GM18858 (cell line): Measurements from ENCODE around the gene MYCBP.
A peak's percentile ranks its signal among the peaks of the same experiment; 100 is the strongest.
"Not testable (repeated sequence)": the region's sequence is repeated elsewhere in the genome, so short reads cannot be mapped to it uniquely, and the experiment has no call there.

Experiments used
- ATAC-seq: cut with Tn5 transposase; IDR thresholded peaks from one replicate; pipeline ENCODE4 v1.9.1; 2021; ENCODE audit not compliant: unreplicated experiment

Gene MYCBP

GRCh38 chr1:38870996-38871395, 2.2 kb downstream of the MYCBP start:
- ATAC-seq, result no peak

DNA sequence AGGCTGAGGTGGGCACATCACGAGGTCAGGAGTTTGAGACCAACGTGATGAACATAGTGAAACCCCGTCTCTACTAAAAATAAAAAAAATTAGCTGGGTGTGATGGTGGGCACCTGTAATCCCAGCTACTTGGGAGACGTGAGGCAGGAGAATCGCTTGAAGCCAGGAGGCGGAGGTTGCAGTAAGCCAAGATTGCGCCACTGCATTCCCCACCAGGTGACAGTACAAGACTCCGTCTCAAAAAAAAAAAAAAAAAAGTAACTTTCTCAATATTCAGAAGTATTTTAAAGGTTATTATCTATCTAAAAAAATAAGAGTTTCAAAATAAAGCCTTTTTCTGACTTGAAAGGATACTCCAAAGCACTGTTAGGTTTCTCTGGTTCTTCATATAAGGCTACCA, 5.9 kb downstream of the MYCBP start:
- ATAC-seq, result no peak

DNA sequence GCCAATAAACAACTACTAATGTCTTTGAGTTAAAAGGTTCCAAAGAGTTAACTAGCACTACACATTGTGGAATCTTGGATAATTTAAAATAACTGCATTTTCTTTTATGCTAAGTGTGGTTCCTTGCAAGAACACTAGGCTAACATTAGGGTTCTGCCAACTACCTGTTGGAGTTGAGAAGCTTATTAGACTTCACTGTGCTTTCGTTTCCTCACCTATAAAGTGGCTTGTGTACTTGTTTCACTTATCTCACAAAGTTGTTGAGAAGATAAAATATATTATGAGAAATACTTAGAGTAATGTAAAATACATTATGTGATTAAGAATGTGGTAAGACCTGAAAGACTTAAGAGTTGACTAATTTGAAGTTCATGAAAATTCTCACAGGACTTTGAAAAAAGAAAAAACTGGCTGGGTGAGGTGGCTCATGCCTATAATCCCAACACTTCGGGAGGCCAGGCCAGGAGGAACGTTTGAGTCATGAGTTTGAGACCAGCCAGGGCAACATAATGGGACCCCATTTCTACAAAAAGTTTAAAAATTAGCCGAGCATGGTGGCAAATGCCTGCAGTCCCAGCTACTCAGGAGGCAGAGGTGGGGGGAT, 7.9 kb downstream of the MYCBP start:
- no peak for ATAC-seq

DNA sequence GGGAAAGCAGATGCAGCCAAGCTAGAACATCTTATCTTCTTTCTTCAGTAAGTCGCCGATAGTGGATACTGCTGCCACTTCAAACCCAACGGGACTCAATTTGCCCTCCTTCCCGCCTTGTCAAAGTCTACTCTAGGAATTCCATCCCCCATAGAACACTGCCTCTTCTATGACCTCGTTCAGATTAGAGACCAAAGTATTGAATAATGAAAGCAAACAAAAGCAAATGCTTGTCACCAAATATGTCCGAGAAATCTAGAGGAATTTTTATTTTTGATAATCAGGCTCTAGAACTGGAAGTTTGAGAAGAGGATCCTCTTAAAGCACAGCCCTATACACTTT, 12.7 kb downstream of the MYCBP start:
- no peak for ATAC-seq

DNA sequence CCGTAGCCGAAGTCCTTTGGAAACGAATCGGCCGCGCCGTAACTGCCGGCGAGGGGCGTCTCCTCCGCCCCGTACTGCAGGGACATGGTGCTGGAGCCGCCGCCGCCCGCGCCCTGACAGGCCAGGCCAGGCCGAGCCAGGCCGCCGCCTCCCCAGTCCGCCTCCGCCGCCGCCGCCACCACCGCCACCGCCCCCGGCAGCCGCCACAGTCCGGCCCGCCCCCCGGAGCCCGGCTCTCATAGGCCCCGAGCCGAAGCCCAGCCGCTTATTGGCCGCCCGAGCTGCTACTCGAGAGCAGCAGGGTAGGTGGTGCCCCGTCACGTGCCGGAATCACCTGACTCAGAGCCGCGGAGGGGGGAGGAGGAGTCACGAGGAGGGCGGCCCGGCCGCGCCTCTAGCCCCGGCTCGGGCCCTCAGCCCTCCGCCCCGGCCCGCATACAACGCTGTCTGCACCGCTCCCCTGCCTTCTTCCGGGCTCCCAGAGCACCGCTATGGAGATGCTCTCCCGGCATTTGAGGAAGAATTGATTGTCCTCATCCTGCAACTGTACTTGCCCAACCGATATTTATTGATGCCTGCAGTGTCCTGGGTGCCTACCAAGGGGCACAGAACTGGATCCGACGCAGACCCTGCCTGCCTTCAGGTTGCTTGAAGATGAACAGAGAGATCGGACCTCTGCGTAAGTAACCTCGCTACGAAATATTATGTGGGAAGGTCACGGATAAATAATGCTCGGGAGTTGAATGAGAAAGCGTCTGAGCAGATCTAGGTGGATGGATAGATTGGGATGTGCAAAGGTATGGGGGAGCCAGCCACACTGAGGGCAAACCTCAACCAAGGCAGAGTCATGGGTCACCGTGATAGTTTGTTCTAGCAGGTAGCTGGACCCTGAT, 13.3 kb downstream of the MYCBP start, which contains the start of gene RRAGC:
Gene RRAGC (minus strand): TSS at position 212 of the 893 bp plus-strand sequence. CDS start 126 bp downstream, at position 86.
- peak; percentile 53 for ATAC-seq

DNA sequence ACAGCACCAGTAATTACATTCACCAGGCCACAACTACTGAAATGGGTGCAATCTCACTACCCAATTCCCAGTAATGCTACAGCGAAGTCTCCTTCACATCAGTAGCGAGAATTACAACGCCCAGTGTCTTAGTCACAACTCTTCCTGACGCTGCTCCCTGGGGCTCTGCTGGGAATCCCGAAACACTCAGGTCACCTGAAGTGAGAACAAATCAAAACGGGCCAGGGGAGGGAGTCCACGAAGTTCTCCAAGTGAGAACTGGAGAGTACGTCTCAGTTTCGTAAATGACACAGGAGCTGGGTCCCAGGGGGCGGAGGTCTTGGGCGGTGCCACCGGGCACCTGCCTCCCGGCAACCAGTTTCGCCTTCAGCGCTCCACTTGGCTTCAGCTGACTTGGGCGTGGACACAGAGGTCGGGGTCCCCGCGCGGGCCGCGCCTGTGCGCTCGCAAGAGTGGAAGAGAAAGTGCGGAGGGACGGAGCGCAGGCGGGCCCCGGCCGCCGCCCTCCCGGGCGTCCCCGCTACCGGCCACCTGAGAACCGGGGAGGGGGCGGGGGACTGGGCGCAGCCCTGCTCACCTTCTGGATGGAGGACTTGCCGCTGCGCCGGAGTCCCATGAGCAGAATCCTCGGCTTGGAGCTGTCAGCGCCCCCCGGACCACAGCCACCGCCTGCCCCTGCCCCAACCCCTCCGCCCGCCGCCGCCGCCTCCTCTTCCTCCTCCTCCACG, 14.2 kb downstream of the MYCBP start:
- ATAC-seq, result peak; percentile 28

- peak; percentile 41 for ATAC-seq
These were observed 20.4 kb downstream of the MYCBP start for GRCh38 chr1:38852780-38853179.

GRCh38 chr1:38848071-38848470, 25.1 kb downstream of the MYCBP start:
- no peak for ATAC-seq

GRCh38 chr1:38846210-38846609, 26.9 kb downstream of the MYCBP start:
- ATAC-seq, result no peak

DNA sequence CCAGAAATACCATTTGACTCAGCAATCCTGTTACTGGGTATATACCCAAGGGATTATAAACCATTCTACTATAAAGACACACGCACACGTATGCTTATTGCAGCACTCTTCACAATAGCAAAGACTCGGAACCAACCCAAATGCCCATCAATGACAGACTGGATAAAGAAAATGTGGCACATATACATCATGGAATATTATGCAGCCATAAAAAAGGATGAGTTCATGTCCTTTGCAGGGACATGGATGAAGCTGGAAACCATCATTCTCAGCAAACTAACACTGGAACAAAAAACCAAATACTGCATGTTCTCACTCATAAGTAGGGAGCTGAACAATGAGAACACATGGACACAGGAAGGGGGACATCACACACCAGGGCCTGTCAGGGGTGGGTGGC, 28.1 kb downstream of the MYCBP start:
- ATAC-seq, result not testable (repeated sequence)

- no peak for ATAC-seq
These were observed 32.9 kb downstream of the MYCBP start for GRCh38 chr1:38840281-38840680.

DNA sequence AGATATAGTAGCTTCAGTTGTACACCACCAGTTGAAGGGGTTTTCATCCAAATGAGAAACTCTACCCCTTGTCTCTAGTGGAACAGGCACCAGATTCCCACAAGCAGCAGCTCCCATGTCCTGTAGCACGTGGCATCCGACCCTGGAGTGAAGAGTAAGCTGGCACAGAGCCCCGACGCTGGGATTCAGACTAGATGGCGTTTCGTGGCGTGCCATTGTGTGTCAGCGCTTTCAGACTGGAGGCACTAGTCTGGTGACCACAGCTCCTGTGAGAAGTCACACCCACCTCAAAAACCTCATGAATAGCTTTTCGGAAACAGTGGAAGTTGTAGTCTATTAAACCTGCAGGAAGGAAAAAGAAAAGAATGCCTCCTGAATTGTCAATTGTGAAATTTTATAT, 33.8 kb downstream of the MYCBP start:
- ATAC-seq, result no peak

GRCh38 chr1:38836316-38836715, 36.8 kb downstream of the MYCBP start:
- ATAC-seq, result not testable (repeated sequence)

DNA sequence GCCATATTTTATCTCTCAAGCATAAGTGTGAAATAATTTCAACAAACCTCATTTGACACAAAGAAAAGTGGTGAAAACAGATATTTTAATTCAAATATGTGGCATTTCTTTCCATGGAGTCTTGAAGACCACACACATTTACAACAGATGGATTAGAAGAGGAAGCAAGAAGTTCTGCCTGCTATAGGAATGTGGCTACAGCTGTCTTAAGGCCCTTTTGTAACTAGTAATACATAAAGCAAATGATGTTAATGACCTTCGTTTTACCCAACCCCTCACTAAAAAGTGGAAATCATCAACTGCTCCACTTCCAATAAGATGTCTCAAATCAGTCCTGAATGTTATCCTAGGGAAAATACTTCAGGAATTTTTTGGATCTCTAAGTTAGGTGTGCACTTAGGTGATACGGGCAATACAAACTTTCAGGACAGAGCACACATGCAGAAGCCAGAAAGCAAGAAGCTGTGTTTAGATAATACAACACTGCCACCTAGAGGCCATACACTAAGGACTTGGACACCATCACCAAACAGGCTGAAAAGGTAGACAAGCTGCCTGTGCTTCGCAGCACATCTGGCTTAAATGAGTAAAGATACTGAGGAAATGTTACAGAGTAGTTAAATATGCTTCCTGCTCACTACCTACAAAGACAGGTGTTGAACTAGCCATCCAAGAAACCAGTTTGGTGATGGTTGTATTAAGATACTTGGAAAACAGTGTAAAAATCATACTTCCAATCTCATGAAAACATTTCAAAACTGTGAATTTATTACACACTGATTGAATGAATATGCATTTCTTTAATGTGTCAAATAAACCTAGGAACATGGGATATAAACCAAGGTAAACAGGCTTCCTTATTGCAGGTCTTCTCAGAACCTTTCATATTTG, 38.0 kb downstream of the MYCBP start:
- ATAC-seq, result no peak

DNA sequence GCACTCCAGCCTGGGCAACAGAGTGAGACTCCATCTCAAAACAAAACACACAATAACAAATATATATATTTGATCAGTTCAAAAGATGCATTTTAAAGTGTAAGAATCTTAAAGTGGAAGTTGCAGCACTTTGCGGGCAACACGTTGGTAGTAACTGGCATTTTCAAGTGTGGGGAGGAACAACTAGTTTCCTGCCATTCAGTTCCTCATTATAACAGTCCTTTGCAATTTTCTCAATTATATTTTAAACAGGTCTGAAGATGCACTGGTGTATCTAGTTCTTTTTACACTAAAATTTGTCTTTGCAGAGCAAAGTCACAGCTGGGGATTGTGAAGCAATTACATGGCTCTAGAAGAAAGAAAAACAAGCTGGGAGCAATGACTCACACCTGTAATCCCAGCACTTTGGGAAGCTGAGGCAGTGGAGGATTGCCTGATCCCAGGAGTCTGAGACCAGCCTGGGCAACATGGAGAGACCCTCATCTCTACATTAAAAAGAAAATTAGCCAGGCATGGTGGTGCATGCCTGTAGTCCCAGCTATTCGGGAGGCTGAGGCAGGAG, 38.8 kb downstream of the MYCBP start:
- no peak for ATAC-seq

GRCh38 chr1:38833146-38833545, 40.0 kb downstream of the MYCBP start:
- ATAC-seq, result no peak

DNA sequence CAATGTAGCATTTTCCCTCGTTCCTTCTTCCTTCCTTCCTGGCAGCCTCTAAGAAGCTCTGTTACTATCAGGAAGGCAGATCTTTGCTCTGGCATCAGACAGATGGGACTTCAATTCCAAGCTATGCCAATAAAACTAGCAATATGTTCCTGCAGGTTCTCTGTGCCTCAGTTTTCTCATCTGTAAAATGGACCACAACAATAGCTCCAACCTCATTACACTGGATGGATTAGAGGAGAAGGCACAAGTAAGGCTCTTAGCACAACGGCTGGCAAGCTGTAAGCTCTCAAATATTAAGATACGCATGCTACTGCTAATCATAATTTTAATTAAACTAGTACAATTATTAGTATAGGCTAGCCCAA, 40.8 kb downstream of the MYCBP start:
- ATAC-seq, result no peak

DNA sequence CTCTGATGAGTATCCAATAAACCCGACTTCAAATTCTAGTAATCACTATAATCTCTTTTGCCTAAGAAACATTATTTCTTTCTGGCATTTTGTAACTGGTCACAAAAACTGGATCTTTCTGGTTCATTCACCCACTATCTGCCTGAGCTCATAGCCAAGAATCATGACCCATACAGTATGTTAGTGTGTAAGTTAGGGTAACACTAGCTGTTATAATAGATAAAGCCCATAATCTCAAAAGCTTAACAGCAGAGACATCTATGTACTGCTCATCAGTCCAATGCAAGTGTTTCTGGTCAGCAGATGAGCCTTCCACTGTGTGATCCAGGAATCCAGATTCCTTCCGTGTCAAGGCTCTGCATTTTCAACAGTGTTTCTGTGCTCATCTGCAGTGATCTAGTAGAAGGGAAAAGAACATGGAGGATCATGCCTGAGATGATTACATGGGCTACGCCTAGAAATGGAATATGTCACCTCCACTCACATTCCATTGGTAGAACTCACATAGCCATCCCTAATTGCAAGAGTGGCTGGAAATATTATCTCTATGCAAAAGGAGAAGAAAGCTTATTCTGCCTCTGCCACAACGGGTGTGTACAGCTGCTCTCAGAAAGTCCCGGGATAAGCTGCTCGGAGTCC, 41.3 kb downstream of the MYCBP start:
- ATAC-seq, result no peak

DNA sequence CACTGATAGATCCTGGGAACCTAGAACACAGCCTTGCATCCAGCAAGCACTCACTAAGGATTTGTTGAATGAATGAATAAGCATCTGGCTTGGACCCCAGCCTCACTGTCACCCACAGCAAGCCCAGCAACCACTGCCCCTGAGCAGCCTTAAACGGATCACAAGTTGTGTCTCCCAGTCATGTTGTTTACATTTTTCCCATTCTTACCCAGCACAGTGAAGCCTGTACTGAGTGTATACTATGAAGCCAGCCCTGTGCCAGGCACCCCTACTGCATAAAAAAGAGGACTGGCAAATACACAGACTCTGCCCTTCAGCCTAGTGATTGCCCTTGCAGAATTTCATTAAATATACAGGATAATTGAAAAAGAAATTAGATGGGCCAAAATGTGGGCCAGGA, 43.8 kb downstream of the MYCBP start:
- ATAC-seq, result no peak

DNA sequence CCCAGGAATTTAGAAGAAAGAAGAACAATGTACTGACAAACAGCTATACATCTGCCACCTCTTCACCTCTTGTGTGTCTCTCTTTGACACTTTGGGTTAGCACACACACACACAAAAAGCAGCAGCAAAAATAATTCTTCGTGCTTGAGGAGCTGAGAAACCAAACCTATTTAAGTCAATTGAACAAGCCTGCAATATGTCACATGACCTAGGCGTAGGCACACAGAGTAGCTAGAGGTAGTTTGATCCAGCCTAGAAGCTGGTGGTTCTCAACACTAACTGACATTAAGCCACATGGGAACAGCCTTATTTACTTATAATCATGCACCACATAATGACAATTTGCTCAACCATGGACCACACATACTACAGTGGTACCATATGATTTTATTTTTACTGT, 45.8 kb downstream of the MYCBP start:
- no peak for ATAC-seq
